Panc1 (cell line): Measurements from ENCODE around the gene SORL1.

Experiments
- POLR2AphosphoS5 ChIP-seq: IDR thresholded peaks from 2 replicates; pipeline ENCODE4 v1.6.1; 2012; ENCODE audit warnings: mild to moderate bottlenecking, low read depth, low read length, moderate library complexity
- TCF7L2 ChIP-seq: IDR thresholded peaks from 2 replicates; pipeline ENCODE4 v1.6.1; 2011; ENCODE audit warnings: mild to moderate bottlenecking, low read depth, low read length, inconsistent platforms

DNA sequence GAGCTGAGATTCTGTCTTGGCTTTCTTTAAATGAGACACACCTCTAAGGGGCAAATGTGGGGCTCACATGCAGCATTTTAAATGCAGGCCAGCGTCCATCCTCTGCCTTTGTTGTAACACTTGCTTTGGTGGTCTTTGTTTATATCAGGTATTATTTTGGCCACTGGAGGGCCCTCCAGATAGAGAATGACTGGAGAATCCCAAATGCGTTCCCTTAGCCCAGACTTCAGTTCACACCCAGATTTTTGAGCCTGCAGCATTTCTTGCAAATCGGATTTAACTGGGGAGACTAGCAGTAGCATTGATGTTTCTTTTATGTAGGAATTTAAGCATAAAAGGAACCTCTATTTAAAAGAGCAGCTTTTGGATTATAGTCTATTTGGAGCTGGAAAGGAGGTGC is 200.9 kb downstream of the SORL1 start:
- TF ChIP-seq TCF7L2 (no peak), POLR2AphosphoS5 (no peak)
